Ramos (cell line): Measurements from ENCODE around the gene NR5A1.

Experiments used
- in situ Hi-C: fragments of 300-500 bp; cut with MboI; formaldehyde crosslinking; loops from one replicate; pipeline ENCODE4 v1.14.3; 2022; ENCODE audit warnings: low sequenced_read_pairs; ENCODE audit not compliant: unreplicated experiment

Gene NR5A1

GRCh38 chr9:124506931-124507879 is at the start of gene NR5A1:
Gene NR5A1, minus strand, starts transcription at chr9:124507399. Its CDS starts 4,004 bp downstream, at chr9:124503395.
- in situ Hi-C loops = no loop called here

DNA sequence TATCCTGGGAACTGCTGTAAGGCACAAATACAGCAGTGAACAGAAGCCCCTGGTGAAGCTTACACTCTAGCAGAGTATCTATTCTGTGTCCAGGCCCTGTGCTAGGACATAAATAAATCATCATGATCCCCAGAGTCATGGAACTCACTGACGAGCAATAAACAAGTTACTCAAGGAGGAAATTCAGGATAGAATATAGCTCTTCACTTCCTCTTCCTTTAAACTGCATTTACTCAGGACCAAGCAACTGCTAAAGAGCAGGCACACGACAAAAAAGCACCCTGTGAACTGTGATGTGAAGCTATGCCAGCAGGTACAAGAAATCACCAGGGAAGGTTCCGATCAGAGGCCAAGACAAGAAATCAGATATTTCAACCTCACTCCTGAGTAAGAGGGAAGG is 47.8 kb upstream of the NR5A1 start:
- in situ Hi-C loops = no loop called here

DNA sequence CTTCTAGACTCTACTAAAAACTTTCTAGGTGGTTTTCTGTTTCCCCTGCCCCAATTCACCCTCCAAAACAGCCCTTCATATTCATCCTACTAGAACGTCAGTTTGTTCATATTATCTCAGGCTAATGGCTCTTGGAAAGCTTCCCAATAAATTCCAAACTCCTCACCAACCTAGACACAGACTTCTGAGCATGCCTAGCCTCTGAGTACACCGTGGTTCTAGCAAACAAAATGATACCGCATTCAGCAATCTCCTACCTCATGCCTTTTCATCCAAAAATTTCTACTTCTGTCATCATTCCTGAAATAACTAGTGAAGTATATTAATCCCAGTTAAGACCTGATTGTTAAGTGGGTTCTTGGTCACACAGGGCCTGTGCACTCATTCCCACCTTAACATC is 46.5 kb upstream of the NR5A1 start:
- in situ Hi-C loops = no loop called here

GRCh38 chr9:124552273-124552605 is 45.0 kb upstream of the NR5A1 start:
- in situ Hi-C loops = no loop called here

DNA sequence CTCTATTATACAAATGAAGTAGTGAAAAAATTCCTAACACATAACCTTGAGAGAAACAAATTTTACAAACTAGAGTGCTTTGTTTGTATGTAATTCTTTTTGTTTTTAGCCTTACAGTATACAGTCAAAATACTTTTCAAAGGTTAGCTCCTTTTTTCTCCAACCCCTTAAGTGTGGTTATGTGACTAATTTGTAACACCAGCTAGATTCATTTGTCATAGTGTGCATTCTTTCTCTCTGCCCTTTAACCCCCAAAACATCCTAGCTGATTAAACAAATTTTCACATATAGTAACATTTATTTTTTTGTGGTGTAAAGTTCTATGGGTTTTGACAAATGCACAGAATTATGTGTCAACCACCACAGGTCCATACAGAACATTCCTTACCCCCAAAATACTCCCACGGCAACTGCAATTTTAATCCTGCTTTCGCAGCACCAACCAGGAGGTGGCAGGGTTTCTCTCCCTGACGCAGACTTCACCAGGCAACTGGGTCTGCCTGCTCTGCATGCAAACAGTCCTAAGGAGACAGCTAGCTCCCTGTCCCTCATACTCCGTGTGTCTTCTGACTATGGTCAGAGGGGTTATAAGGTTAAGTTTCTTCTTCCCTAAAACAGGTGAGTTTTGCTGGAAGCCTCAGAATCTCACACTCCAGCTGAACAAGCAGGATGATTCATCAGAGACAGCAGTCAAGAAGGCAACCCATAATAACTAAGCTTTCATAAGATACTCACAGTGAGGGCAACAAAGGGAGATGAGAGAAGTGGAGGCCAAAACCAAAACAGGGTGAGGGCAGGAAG is 44.5 kb upstream of the NR5A1 start:
- in situ Hi-C loops = no loop called here

DNA sequence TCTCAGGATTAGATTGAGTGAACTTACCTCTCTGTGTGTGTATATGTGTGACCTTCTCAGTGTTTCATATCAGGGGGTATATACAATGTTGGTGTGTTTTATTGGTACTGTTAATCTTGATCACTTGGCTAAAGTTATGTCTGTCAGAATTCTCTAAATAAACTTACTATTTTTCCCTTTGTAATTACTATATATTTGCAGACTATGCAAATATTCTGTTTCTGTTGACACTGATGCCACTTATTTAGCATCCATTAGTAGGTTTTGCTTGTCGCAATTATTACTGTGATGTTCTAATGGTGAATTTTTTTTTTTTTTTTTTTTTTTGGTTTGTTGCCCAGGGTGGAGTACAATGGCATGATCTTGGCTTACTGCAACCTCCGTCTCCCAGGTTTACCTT is 42.9 kb upstream of the NR5A1 start:
- in situ Hi-C loops = no loop called here

DNA sequence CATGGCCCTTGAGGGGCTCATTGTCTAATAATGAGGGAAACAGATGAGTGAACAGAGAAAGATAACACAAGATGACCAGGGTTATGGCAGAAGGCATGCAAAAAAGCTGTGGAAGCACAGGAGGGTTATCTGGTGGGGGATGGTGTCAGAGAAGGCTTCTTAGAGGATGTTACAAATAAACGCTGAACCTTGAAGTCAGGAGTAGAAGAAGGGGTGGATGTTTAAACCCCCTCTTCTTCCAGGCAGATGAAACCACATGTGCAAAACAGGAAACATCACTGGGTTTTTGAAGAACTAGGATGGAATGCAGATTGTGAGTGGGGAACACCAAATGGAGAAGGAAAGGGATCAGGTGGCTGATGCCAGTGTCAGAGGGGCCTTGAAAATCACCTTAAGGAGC is 41.8 kb upstream of the NR5A1 start:
- in situ Hi-C loops = no loop called here

- in situ Hi-C loops = no loop called here
These were observed 37.3 kb upstream of the NR5A1 start for GRCh38 chr9:124544535-124544934.

DNA sequence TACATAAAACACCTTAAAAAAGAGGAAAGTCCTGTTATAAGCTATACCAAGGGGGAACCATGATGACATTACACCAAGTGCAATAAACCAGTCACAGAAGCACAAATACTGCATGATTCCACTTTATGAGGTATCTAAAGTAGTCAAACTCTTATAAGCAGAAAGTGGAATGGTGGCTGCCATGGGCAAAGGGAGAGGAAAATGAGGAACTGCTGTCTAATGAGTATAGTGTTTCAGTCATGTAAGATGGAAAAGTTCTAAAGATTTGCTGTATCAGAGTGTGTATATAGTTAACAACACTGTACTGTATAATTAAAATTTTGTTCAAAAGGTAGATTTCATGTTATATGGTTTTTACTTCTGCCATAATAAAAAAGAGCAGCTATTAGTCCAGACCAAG is 34.6 kb upstream of the NR5A1 start:
- in situ Hi-C loops = no loop called here

- in situ Hi-C loops = no loop called here
These were observed 30.7 kb upstream of the NR5A1 start for GRCh38 chr9:124537926-124538325.

- in situ Hi-C loops = no loop called here
These were observed 28.6 kb upstream of the NR5A1 start for GRCh38 chr9:124535846-124536245.

DNA sequence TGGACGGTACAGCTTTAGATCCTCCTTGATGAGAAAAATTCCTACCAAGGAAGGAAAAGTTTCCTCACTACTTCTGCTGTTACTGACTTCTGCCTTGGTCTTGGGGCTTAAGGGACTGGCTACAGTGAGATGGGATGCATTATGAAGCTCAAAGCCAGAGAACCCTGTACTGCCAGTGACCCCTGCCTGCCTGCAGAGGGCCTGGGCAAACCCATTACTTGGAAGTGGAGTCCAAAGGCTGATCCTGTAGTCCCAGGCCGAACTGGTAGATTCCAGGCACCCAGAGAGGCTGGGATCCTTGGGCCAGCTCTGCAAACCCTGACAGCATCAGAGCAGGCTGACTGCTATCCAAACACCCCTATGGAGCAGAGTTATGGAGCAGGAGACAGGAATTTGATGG is 25.7 kb upstream of the NR5A1 start:
- in situ Hi-C loops = no loop called here

DNA sequence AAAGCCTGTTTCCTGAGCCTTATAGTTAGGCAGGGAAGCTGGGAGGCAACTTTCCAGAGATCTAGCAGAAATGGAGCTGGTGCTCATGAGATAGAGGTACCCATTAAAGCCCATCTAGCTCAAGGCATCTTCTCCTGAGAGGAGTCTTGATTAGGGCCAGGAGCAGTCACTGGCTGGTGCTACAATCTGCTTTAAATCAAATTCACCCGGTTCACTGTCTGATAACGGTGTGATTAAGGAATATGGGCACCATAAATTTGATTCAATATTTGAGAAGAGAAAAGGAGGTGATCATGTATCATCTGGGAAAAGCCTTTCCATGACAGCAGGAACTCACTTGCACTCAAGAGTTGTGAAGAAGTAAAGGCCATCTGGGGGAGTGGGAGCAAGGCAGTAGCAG is 23.9 kb upstream of the NR5A1 start:
- in situ Hi-C loops = no loop called here

- in situ Hi-C loops = no loop called here
These were observed 23.0 kb upstream of the NR5A1 start for GRCh38 chr9:124530246-124530645.

GRCh38 chr9:124527781-124528180 is 20.6 kb upstream of the NR5A1 start:
- in situ Hi-C loops = no loop called here

- in situ Hi-C loops = no loop called here
These were observed 19.0 kb upstream of the NR5A1 start for GRCh38 chr9:124526174-124526573.

DNA sequence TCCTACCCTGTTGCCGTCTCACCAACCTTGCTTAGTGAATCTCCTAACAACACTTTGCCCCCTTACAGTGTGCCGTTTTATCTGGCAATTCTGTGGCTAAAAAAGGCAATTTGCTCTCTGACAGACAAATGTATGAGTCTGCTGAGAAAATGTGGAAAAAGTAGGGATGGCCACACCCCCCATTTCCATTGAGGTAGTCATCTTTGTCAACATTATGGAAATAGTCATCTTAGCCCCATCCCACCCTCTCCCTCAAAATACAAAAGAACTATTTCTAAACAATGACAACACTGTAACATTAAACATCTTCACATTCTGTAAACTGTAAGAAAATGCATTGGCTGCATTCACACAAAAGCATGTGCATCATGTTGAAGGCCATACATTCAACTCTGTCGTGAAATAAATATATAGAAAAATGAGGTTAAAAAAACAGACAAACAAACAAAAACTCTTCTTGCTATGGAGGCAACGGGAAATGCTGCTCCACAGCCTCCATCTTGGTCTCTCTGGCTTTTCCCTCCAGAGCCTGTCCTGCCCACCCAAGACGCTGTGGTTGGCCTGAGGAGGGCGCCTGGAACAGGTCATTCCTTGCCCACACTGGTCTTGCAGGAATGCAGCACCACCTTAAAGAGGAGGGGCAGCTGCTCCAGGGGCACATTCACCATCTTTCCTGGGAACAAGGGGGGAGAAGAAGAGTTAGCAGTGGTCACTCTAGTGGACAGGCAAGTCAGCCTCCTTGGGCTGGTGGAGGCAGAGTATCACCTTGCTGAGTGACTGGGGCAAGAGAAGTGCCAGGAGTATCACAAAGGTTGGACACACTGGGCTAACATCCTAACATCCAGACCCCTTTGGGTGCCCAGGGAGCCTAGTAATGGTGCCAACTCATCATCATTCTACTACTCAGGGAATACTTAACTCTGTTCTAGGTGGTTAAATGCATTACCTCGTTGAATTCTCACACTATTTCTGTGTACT is 15.2 kb upstream of the NR5A1 start:
- in situ Hi-C loops = no loop called here

GRCh38 chr9:124521142-124521541 is 13.9 kb upstream of the NR5A1 start:
- in situ Hi-C loops = no loop called here

GRCh38 chr9:124520206-124520596 is 13.0 kb upstream of the NR5A1 start:
- in situ Hi-C loops = no loop called here

DNA sequence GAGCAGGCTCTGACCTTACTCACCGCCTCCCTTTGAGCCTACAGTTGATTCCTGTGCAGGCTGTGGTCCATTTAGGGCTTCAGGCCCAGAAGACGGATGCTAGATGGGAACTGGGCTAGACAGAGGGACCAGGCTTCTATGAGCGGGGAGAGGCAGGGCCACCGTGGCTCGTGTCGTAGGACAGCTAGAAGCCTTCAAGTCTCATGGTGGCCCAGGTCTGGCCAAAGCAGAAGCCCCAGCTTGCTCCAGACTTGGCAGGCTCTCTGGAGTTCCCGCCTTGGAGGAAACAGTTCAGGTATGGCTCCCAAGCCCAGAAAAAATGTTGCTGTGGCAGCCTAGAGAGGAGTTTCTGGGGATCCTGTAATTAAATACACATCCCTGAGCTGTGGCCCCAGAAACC is 10.9 kb upstream of the NR5A1 start:
- in situ Hi-C loops = no loop called here
